ENCODE measurements around the gene LYST.
"Not testable (repeated sequence)": the region's sequence is repeated elsewhere in the genome, so short reads cannot be mapped to it uniquely, and the experiment has no call there.

LYST gene

GRCh38 chr1:235757587-235758096 lies 109.1 kb downstream of the LYST start:
- Histone ChIP-seq H3K9ac (ENCODE audit: low read depth, low read length) (no peak overlapping the region), H3K27me3 (ENCODE audit: control insufficient read depth, insufficient read depth, low read length) (no peaks in the 10 kb centered on the region), H3K27ac (ENCODE audit: low read depth, low read length) (no peak overlapping the region), H3K4me1 (ENCODE audit: control insufficient read depth, insufficient read depth, low read length) (no peaks in the 10 kb centered on the region), H3K36me3 (ENCODE audit: control insufficient read depth, insufficient read depth, low read length) (no peaks in the 10 kb centered on the region), H3K9me3 (ENCODE audit: control insufficient read depth, insufficient read depth, low read length) (no peaks in the 10 kb centered on the region), H3K4me3 (ENCODE audit: low read depth, low read length) (no peak overlapping the region)

- not testable (repeated sequence) for H3K27ac ChIP-seq (ENCODE audit: low read depth, low read length); H3K36me3 ChIP-seq (ENCODE audit: control insufficient read depth, insufficient read depth, low read length); H3K9ac ChIP-seq (ENCODE audit: low read depth, low read length); H3K27me3 ChIP-seq (ENCODE audit: control insufficient read depth, insufficient read depth, low read length); H3K4me3 ChIP-seq (ENCODE audit: low read depth, low read length); H3K4me1 ChIP-seq (ENCODE audit: control insufficient read depth, insufficient read depth, low read length); H3K9me3 ChIP-seq (ENCODE audit: control insufficient read depth, insufficient read depth, low read length)
These were observed 112.5 kb downstream of the LYST start for GRCh38 chr1:235754186-235754585.

GRCh38 chr1:235749755-235750300 lies 116.9 kb downstream of the LYST start:
- no peak overlapping the region for H3K27ac ChIP-seq (ENCODE audit: low read depth, low read length)
- no peaks in the 10 kb centered on the region for H3K9me3 ChIP-seq (ENCODE audit: control insufficient read depth, insufficient read depth, low read length)
- H3K27me3 ChIP-seq (ENCODE audit: control insufficient read depth, insufficient read depth, low read length): no peaks in the 10 kb centered on the region
- no peak overlapping the region for H3K9ac ChIP-seq (ENCODE audit: low read depth, low read length)
- no peaks in the 10 kb centered on the region for H3K36me3 ChIP-seq (ENCODE audit: control insufficient read depth, insufficient read depth, low read length)
- no peak overlapping the region for H3K4me3 ChIP-seq (ENCODE audit: low read depth, low read length)
- no peaks in the 10 kb centered on the region for H3K4me1 ChIP-seq (ENCODE audit: control insufficient read depth, insufficient read depth, low read length)

GRCh38 chr1:235748747-235749146 lies 118.0 kb downstream of the LYST start:
- H3K27ac ChIP-seq (ENCODE audit: low read depth, low read length): no peak overlapping the region
- no peaks in the 10 kb centered on the region for H3K9me3 ChIP-seq (ENCODE audit: control insufficient read depth, insufficient read depth, low read length)
- no peak overlapping the region for H3K4me3 ChIP-seq (ENCODE audit: low read depth, low read length)
- H3K9ac ChIP-seq (ENCODE audit: low read depth, low read length): no peak overlapping the region
- H3K27me3 ChIP-seq (ENCODE audit: control insufficient read depth, insufficient read depth, low read length): no peaks in the 10 kb centered on the region
- no peaks in the 10 kb centered on the region for H3K4me1 ChIP-seq (ENCODE audit: control insufficient read depth, insufficient read depth, low read length)
- no peaks in the 10 kb centered on the region for H3K36me3 ChIP-seq (ENCODE audit: control insufficient read depth, insufficient read depth, low read length)

GRCh38 chr1:235746245-235746644 lies 120.5 kb downstream of the LYST start:
- H3K4me3 ChIP-seq (ENCODE audit: low read depth, low read length): no peak overlapping the region
- H3K27me3 ChIP-seq (ENCODE audit: control insufficient read depth, insufficient read depth, low read length): no peaks in the 10 kb centered on the region
- no peaks in the 10 kb centered on the region for H3K36me3 ChIP-seq (ENCODE audit: control insufficient read depth, insufficient read depth, low read length)
- H3K27ac ChIP-seq (ENCODE audit: low read depth, low read length): no peak overlapping the region
- H3K9ac ChIP-seq (ENCODE audit: low read depth, low read length): no peak overlapping the region
- no peaks in the 10 kb centered on the region for H3K9me3 ChIP-seq (ENCODE audit: control insufficient read depth, insufficient read depth, low read length)
- peaks cover 6% of the 10 kb centered on the region for H3K4me1 ChIP-seq (ENCODE audit: control insufficient read depth, insufficient read depth, low read length)

GRCh38 chr1:235745503-235746136 lies 121.1 kb downstream of the LYST start:
- Histone ChIP-seq H3K36me3 (ENCODE audit: control insufficient read depth, insufficient read depth, low read length) (no peaks in the 10 kb centered on the region), H3K9me3 (ENCODE audit: control insufficient read depth, insufficient read depth, low read length) (no peaks in the 10 kb centered on the region), H3K27me3 (ENCODE audit: control insufficient read depth, insufficient read depth, low read length) (no peaks in the 10 kb centered on the region), H3K9ac (ENCODE audit: low read depth, low read length) (no peak overlapping the region), H3K4me1 (ENCODE audit: control insufficient read depth, insufficient read depth, low read length) (peaks cover 6% of the 10 kb centered on the region), H3K4me3 (ENCODE audit: low read depth, low read length) (no peak overlapping the region), H3K27ac (ENCODE audit: low read depth, low read length) (no peak overlapping the region)

- no peak overlapping the region for H3K9ac ChIP-seq (ENCODE audit: low read depth, low read length)
- H3K27ac ChIP-seq (ENCODE audit: low read depth, low read length): no peak overlapping the region
- H3K27me3 ChIP-seq (ENCODE audit: control insufficient read depth, insufficient read depth, low read length): no peaks in the 10 kb centered on the region
- no peaks in the 10 kb centered on the region for H3K9me3 ChIP-seq (ENCODE audit: control insufficient read depth, insufficient read depth, low read length)
- no peak overlapping the region for H3K4me3 ChIP-seq (ENCODE audit: low read depth, low read length)
- H3K4me1 ChIP-seq (ENCODE audit: control insufficient read depth, insufficient read depth, low read length): peaks cover 6% of the 10 kb centered on the region
- H3K36me3 ChIP-seq (ENCODE audit: control insufficient read depth, insufficient read depth, low read length): no peaks in the 10 kb centered on the region
These were observed 123.6 kb downstream of the LYST start for GRCh38 chr1:235742914-235743599.

- Histone ChIP-seq H3K27me3 (ENCODE audit: control insufficient read depth, insufficient read depth, low read length) (no peaks in the 10 kb centered on the region), H3K36me3 (ENCODE audit: control insufficient read depth, insufficient read depth, low read length) (no peaks in the 10 kb centered on the region), H3K9ac (ENCODE audit: low read depth, low read length) (no peak overlapping the region), H3K4me3 (ENCODE audit: low read depth, low read length) (no peak overlapping the region), H3K27ac (ENCODE audit: low read depth, low read length) (no peak overlapping the region), H3K4me1 (ENCODE audit: control insufficient read depth, insufficient read depth, low read length) (peaks cover 6% of the 10 kb centered on the region), H3K9me3 (ENCODE audit: control insufficient read depth, insufficient read depth, low read length) (no peaks in the 10 kb centered on the region)
These were observed 125.4 kb downstream of the LYST start for GRCh38 chr1:235741294-235741693.

- Histone ChIP-seq H3K9ac (ENCODE audit: low read depth, low read length) (no peak overlapping the region), H3K27ac (ENCODE audit: low read depth, low read length) (no peak overlapping the region), H3K36me3 (ENCODE audit: control insufficient read depth, insufficient read depth, low read length) (no peaks in the 10 kb centered on the region), H3K4me1 (ENCODE audit: control insufficient read depth, insufficient read depth, low read length) (peaks cover 6% of the 10 kb centered on the region), H3K9me3 (ENCODE audit: control insufficient read depth, insufficient read depth, low read length) (no peaks in the 10 kb centered on the region), H3K27me3 (ENCODE audit: control insufficient read depth, insufficient read depth, low read length) (no peaks in the 10 kb centered on the region), H3K4me3 (ENCODE audit: low read depth, low read length) (no peak overlapping the region)
These were observed 127.1 kb downstream of the LYST start for GRCh38 chr1:235739631-235740030.

- H3K4me3 ChIP-seq (ENCODE audit: low read depth, low read length): no peak overlapping the region
- H3K9me3 ChIP-seq (ENCODE audit: control insufficient read depth, insufficient read depth, low read length): no peaks in the 10 kb centered on the region
- H3K4me1 ChIP-seq (ENCODE audit: control insufficient read depth, insufficient read depth, low read length): peaks cover 6% of the 10 kb centered on the region
- H3K27ac ChIP-seq (ENCODE audit: low read depth, low read length): no peak overlapping the region
- H3K9ac ChIP-seq (ENCODE audit: low read depth, low read length): no peak overlapping the region
- no peaks in the 10 kb centered on the region for H3K36me3 ChIP-seq (ENCODE audit: control insufficient read depth, insufficient read depth, low read length)
- no peaks in the 10 kb centered on the region for H3K27me3 ChIP-seq (ENCODE audit: control insufficient read depth, insufficient read depth, low read length)
These were observed 127.6 kb downstream of the LYST start for GRCh38 chr1:235739124-235739523.

- H3K4me1 ChIP-seq (ENCODE audit: control insufficient read depth, insufficient read depth, low read length): peaks cover under 1% of the 10 kb centered on the region; the same call in 1 of the 2 replicates
- no peaks in the 10 kb centered on the region for H3K27me3 ChIP-seq (ENCODE audit: control insufficient read depth, insufficient read depth, low read length)
- H3K27ac ChIP-seq (ENCODE audit: low read depth, low read length): no peak overlapping the region
- no peak overlapping the region for H3K4me3 ChIP-seq (ENCODE audit: low read depth, low read length)
- no peaks in the 10 kb centered on the region for H3K36me3 ChIP-seq (ENCODE audit: control insufficient read depth, insufficient read depth, low read length)
- no peak overlapping the region for H3K9ac ChIP-seq (ENCODE audit: low read depth, low read length)
- no peaks in the 10 kb centered on the region for H3K9me3 ChIP-seq (ENCODE audit: control insufficient read depth, insufficient read depth, low read length)
These were observed 129.0 kb downstream of the LYST start for GRCh38 chr1:235737751-235738150.
